Memory B cell (primary cell): ENCODE results near the gene NAA35.

Source experiments
- ATAC-seq: fragments of 150-1000 bp; cut with Tn5 transposase; 2 replicates; pipeline ENCODE4 v1.10.0; 2021; ENCODE audit warnings: low read depth, mild to moderate bottlenecking, moderate library complexity
- DNase-seq, 2 donors: peaks; one replicate each; pipeline ENCODE4 v3.0.0; 2022; ENCODE audit warnings: low spot score in 2 of 2
- H3K27ac Mint-ChIP-seq: one replicate; pipeline ENCODE4 v1.8.0; 2022; ENCODE audit warnings: mild to moderate bottlenecking, moderate library complexity, mixed read lengths
- H3K27me3 Mint-ChIP-seq: one replicate; pipeline ENCODE4 v1.8.0; 2022; ENCODE audit warnings: mixed read lengths
- H3K36me3 Mint-ChIP-seq: one replicate; pipeline ENCODE4 v1.8.0; 2022; ENCODE audit warnings: mild to moderate bottlenecking, mixed read lengths
- H3K4me1 Mint-ChIP-seq: one replicate; pipeline ENCODE4 v1.8.0; 2022; ENCODE audit warnings: mixed read lengths
- H3K4me3 Mint-ChIP-seq: one replicate; pipeline ENCODE4 v1.8.0; 2022; ENCODE audit warnings: mild to moderate bottlenecking, moderate library complexity, mixed read lengths
- H3K9me3 Mint-ChIP-seq: one replicate; pipeline ENCODE4 v1.8.0; 2022; ENCODE audit warnings: mixed read lengths

Gene NAA35

DNA sequence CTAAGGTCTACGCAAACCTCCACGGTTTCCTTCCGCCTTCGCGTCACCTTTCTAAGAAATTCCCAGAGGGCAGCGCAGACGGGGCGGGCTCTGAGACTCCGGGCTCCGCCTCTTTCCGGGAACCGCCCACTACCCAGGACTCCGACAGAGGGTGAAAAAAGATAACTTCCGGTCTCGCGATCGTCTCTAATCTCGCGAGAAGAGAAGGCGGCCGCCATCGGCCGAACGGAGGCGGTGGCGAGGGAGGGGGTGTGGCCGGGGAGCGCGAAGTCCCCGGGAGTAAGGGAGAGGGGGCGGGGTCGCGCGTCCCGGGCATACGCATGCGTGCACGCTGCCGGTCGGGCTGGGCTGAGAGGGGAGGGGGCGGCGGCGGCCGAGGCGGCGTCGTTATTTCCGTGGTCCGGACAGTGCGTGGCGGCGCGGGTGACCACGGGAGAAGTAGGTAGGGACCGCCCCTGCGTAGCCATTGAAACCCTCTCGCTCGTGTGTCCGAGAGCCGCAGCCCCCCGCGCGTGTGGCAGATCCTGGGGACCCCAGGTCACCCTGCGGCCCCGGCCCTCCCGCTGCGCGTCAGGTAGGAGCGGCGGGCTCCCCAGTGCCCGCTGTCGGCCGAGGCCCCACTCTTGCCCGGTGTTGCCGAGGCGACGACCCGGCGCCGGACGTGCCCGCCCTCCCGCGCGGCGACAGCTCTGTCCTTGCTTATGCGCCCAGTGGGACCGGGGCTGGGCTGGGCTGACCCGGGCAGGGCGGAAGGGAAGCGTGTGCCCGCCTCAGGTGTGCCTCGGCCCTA is at the start of gene NAA35:
Gene NAA35, plus strand, starts transcription at position 315 of the 790 bp plus-strand sequence. CDS start 1,014 bp downstream, outside the sequence.
- no peaks in the 10 kb centered on the region for H3K9me3 Mint-ChIP-seq
- DNase-seq: peak; percentile 97 to 100
- peak within 1 kb of the TSS; percentile 88 for H3K4me3 Mint-ChIP-seq
- H3K27ac Mint-ChIP-seq: no peak within 1 kb of the TSS
- no peaks in the 10 kb centered on the region for H3K27me3 Mint-ChIP-seq
- no peaks in the 10 kb centered on the region for H3K36me3 Mint-ChIP-seq
- H3K4me1 Mint-ChIP-seq: peaks cover 13% of the 10 kb centered on the region
- peak; percentile 88 for ATAC-seq

DNA sequence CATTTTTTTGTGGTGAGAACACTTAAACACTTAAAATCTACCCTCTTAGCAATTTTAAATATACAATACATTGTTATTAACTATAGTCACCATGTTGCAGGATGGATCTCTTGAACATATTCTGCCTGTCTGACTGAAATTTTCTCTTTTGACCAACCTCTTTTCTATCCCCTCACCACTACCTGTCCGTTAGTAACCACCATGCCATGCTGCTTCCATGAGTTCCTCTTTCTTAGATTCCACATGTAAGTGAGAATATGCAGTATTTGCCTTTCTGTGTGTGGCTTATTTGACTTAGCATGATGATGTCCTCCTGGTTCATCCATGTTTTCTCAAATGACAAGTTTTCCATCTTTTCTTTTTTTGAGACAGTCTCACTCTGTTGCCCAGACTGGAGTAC is 48.5 kb upstream of the NAA35 start:
- ATAC-seq: no peak
- H3K27ac Mint-ChIP-seq: no peak overlapping the region
- DNase-seq: no peak
- peaks cover 2% of the 10 kb centered on the region for H3K4me1 Mint-ChIP-seq
- no peak overlapping the region for H3K4me3 Mint-ChIP-seq
- H3K27me3 Mint-ChIP-seq: peaks cover 1% of the 10 kb centered on the region
- peaks cover 11% of the 10 kb centered on the region for H3K36me3 Mint-ChIP-seq
- H3K9me3 Mint-ChIP-seq: peaks cover 4% of the 10 kb centered on the region

DNA sequence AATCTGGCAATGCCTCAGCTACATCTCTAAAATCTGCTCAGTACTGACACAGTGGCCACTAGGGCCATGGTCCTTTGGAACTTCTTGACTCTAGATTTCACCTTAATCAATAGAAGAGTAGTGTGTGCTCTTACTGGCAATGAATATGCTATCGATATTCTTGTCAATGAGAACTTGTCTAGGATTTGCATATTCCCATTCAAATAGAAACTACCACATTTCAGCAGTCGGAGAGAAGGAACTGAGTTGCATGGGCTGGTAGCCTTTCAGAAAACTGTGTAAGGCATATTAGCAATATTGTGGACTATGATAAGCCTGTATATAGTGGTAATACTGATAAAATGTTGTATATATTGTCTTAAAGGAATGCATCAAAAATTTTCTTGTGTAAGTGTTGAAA is 45.3 kb upstream of the NAA35 start:
- Mint-ChIP-seq H3K4me1 (peaks cover 5% of the 10 kb centered on the region), H3K27ac (no peak overlapping the region), H3K9me3 (peaks cover 4% of the 10 kb centered on the region), H3K36me3 (peaks cover 15% of the 10 kb centered on the region), H3K27me3 (peaks cover 3% of the 10 kb centered on the region), H3K4me3 (no peak overlapping the region)
- DNase-seq: no peak
- ATAC-seq: no peak

DNA sequence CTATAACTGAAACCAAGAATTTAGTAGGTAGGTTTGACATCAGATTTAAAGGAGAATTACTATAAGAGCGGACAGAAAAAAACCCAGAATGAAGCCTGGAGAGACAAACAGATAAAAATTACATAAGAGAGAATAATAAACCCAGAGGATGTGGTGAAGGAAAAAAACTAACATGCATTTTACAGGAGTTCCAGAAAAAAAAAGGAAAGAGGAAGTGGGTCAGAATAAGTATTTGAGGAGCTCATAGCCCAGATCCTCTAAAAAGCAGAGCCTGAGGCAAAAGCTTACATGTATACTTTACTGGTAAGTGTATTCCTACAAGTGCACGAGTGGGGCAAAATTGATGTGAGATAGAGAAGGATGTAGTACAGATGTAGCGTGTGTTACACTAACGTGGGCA is 43.1 kb upstream of the NAA35 start:
- DNase-seq (no peak), ATAC-seq (no peak)
- H3K27me3 Mint-ChIP-seq: peaks cover 3% of the 10 kb centered on the region
- H3K27ac Mint-ChIP-seq: no peak overlapping the region
- peaks cover 5% of the 10 kb centered on the region for H3K4me1 Mint-ChIP-seq
- H3K9me3 Mint-ChIP-seq: no peaks in the 10 kb centered on the region
- H3K36me3 Mint-ChIP-seq: peaks cover 10% of the 10 kb centered on the region
- H3K4me3 Mint-ChIP-seq: no peak overlapping the region

DNA sequence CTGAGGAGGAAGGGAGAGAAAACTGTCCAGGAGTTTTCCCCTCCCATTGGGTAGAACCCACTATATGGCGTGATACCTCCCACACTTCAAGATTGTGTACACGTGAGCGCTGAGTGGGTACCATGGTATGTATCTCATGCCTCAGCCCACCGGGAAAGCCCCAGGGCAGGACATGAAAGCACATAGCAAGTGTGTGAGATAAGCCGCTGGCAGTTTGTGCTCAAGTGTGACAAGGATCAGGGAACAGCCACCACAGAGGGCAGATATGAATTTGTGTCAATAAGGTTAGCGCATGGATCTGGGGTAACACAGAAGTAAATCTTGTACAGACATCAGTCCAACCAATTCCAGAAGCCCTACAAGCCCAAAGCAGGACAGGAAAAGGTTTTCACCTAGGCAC is 42.6 kb upstream of the NAA35 start:
- peaks cover 10% of the 10 kb centered on the region for H3K36me3 Mint-ChIP-seq
- H3K4me3 Mint-ChIP-seq: no peak overlapping the region
- no peak overlapping the region for H3K27ac Mint-ChIP-seq
- H3K4me1 Mint-ChIP-seq: peaks cover 5% of the 10 kb centered on the region
- H3K27me3 Mint-ChIP-seq: peaks cover 3% of the 10 kb centered on the region
- ATAC-seq (no peak), DNase-seq (no peak)
- no peaks in the 10 kb centered on the region for H3K9me3 Mint-ChIP-seq

DNA sequence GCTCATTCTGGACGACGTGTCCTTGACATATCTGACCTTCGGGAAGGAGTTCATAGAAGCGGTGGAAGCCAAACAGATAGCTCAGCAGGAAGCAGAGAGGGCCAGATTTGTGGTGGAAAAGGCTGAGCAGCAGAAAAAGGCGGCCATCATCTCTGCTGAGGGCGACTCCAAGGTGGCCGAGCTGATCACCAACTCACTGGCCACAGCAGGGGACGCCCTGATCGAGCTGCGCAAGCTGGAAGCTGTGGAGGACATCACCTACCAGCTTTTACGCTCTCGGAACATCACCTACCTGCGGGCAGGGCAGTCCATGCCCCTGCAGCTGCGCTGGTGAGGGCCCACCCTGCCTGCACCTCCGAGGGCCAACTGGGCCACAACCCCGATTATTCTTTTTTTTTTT is 41.6 kb upstream of the NAA35 start:
- Mint-ChIP-seq H3K4me1 (peaks cover 5% of the 10 kb centered on the region), H3K9me3 (no peaks in the 10 kb centered on the region), H3K4me3 (no peak overlapping the region), H3K27me3 (peaks cover 3% of the 10 kb centered on the region), H3K27ac (no peak overlapping the region), H3K36me3 (peaks cover 7% of the 10 kb centered on the region)
- ATAC-seq (no peak), DNase-seq (no peak)

DNA sequence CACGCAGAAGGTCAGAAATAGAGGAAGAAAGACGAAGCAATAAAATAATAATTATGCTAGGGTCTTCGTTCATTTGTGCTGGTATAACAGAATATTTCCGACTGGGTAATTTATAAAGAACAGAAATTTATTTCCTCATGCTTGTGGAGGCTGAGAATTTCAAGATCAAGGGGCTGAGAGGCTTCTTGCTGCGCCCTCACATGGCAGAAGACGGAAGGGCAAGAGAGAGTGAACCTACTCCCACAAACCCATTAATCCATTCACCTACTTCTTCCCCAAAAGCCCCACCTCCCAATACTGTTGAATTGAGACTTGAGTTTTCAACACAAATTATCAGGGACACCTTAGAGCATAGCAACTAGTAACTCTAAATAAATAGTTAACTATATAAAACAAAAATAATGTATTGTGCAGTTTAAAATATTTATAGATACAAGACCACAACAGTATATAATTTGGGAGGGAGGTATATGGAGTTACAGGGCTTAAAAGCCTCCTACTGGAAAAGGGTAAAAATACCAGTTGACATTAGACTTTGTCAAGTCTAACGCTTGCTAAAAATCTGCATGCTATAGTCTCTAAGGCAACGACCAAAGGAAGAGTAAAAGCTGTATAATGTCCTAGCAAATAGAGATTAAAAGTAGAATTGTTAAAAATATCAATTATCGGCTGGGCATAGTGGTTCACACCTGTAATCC is 40.3 kb upstream of the NAA35 start:
- Mint-ChIP-seq H3K4me1 (peaks cover 4% of the 10 kb centered on the region), H3K4me3 (no peak overlapping the region), H3K27me3 (peaks cover 2% of the 10 kb centered on the region), H3K27ac (no peak overlapping the region), H3K36me3 (peaks cover 7% of the 10 kb centered on the region), H3K9me3 (no peaks in the 10 kb centered on the region)
- DNase-seq: no peak
- ATAC-seq: no peak

DNA sequence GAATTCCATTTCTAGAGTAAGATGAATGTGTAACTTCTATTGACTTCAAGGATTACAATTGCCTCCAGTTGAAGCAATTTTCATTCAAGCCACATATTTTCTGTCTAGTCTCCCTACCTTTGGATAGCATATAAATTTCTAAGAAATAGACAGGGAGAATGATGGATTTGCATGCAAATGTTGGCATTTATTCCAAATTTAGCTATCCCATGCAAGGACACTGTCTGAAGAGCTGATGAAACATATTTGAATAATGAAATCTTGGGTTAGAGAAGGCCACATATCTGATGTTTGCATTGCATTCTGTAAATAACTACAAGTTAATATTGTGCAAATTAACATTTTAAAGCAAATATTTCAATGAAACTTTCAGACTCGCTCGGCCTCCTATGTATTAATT is 36.0 kb upstream of the NAA35 start:
- no peaks in the 10 kb centered on the region for H3K9me3 Mint-ChIP-seq
- DNase-seq: no peak
- no peak for ATAC-seq
- H3K27ac Mint-ChIP-seq: no peak overlapping the region
- H3K4me3 Mint-ChIP-seq: no peak overlapping the region
- peaks cover 2% of the 10 kb centered on the region for H3K36me3 Mint-ChIP-seq
- H3K4me1 Mint-ChIP-seq: no peaks in the 10 kb centered on the region
- H3K27me3 Mint-ChIP-seq: no peaks in the 10 kb centered on the region

DNA sequence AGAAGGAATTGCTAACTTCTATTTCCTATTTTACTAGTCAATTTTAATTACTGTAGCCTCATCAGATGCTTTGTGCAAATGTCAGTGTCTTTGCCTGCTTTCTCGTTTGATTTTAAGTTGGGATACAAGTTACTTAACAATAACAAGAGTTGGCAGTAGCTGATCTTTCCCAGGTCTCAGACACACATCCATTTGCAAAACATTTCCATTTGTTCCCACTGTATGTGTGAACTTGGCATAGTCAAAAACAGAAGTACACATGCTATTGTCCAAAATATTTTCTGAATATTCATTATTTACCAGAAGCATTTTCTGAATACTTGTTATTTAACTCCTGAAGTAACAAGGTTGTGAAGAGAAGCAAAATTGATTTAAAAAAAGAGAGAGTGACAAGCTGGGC is 35.0 kb upstream of the NAA35 start:
- ATAC-seq (no peak), DNase-seq (no peak)
- H3K27ac Mint-ChIP-seq: no peak overlapping the region
- H3K4me3 Mint-ChIP-seq: no peak overlapping the region
- no peaks in the 10 kb centered on the region for H3K9me3 Mint-ChIP-seq
- H3K4me1 Mint-ChIP-seq: no peaks in the 10 kb centered on the region
- peaks cover 2% of the 10 kb centered on the region for H3K36me3 Mint-ChIP-seq
- H3K27me3 Mint-ChIP-seq: peaks cover 3% of the 10 kb centered on the region

DNA sequence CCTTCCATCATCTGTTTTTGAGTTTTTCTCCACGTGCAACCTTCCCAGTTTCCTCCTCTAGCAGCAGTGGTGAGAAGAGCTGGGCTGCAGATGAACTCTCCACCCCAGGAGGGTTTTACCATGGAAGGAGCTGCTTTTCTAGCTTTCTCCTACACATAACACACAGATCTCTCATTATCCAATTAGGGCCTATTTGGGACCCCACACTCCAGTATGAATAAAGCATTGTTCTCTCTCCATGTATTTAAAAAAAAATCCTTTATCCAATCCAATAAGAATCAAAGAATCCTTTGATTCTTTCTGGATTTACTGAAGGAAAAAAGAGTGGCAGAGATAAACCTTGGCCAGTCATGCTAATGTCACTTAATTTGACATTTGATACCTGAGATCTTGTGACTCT is 31.6 kb upstream of the NAA35 start:
- peaks cover 3% of the 10 kb centered on the region for H3K4me1 Mint-ChIP-seq
- H3K36me3 Mint-ChIP-seq: peaks cover 2% of the 10 kb centered on the region
- H3K9me3 Mint-ChIP-seq: no peaks in the 10 kb centered on the region
- no peak for ATAC-seq
- no peak overlapping the region for H3K27ac Mint-ChIP-seq
- no peak overlapping the region for H3K4me3 Mint-ChIP-seq
- H3K27me3 Mint-ChIP-seq: peaks cover 3% of the 10 kb centered on the region
- DNase-seq: no peak

DNA sequence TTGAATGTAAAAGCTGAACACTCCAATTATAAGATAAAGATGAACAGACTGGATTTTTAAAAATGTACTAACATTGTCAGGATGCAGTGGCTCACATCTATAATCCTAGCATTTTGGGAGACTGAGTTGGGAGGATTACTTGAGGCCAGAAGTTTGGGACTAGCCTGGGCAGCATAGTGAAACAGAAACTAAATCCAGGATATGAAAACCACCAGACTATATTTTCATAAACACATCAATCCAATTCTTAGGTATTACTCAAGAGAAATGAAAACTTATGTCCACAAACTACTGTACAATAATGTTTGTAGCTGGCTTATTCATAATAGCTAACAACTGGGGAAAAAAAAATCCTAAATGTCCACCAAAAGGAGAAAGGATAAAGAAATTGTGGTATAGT is 26.8 kb upstream of the NAA35 start:
- Mint-ChIP-seq H3K27ac (no peak overlapping the region), H3K36me3 (peaks cover 2% of the 10 kb centered on the region), H3K4me1 (peaks cover 3% of the 10 kb centered on the region), H3K4me3 (no peak overlapping the region), H3K27me3 (peaks cover 3% of the 10 kb centered on the region), H3K9me3 (no peaks in the 10 kb centered on the region)
- DNase-seq (no peak), ATAC-seq (no peak)

DNA sequence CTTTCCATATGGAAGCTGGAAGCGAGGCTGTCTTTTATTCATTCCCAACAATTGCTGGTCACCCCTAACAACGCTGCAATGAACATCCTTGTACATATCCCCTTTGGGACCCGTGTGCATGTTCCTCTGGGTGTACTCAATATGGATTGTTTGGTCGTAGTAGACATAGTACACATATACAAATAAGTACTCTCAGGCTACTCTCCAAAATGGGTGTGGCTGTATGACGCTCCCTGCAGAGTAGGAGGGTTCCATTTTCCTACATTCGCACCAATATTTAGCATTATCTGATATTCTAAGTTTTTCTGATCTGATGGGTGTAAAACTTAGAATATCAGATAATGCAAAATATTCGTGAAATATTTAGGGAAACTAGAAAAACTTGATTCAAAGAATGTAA is 23.2 kb upstream of the NAA35 start:
- DNase-seq (no peak), ATAC-seq (no peak)
- H3K4me1 Mint-ChIP-seq: peaks cover 3% of the 10 kb centered on the region
- no peak overlapping the region for H3K4me3 Mint-ChIP-seq
- no peak overlapping the region for H3K27ac Mint-ChIP-seq
- H3K36me3 Mint-ChIP-seq: no peaks in the 10 kb centered on the region
- H3K9me3 Mint-ChIP-seq: no peaks in the 10 kb centered on the region
- H3K27me3 Mint-ChIP-seq: no peaks in the 10 kb centered on the region

DNA sequence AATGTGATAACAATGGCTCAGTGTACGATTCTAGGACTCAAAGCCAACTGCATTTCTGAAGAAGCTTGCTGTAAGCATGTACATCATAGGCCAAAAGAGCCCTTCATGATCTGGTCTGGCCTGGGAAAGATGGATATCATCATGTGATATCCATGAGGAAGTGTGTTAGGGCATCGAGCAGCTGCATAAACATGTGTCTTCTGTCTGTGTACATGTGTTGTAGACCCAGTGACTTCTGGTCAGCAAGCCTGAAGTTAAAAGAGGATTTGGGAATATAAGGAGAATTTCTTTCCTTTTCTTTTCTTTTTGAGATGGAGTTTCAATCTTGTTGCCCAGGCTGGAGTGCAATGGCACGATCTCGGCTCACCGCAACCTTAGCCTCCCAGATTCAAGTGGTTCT is 15.5 kb upstream of the NAA35 start:
- peaks cover 14% of the 10 kb centered on the region for H3K27me3 Mint-ChIP-seq
- H3K4me3 Mint-ChIP-seq: no peak overlapping the region
- ATAC-seq (no peak), DNase-seq (no peak)
- no peaks in the 10 kb centered on the region for H3K9me3 Mint-ChIP-seq
- no peaks in the 10 kb centered on the region for H3K4me1 Mint-ChIP-seq
- no peak overlapping the region for H3K27ac Mint-ChIP-seq
- no peaks in the 10 kb centered on the region for H3K36me3 Mint-ChIP-seq

DNA sequence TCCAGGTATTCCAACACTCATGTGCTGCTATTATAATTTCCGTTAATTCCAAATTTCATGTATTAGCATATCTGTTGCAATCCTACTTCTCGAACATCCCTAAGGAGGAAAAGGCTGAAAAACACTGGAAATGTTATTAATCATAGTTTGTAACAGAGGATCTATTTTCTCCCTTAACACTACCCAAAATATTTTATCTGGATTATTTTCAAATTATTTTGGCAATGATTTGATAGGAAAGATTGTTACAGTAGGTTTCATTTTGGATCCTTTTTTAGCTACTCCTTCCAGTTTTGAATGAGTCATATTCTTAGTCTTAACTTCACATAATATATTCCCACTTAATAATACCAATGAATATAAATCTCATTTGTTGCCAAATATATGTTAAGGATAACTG is 13.9 kb upstream of the NAA35 start:
- no peak for ATAC-seq
- Mint-ChIP-seq H3K4me3 (no peak overlapping the region), H3K27me3 (peaks cover 14% of the 10 kb centered on the region), H3K36me3 (no peaks in the 10 kb centered on the region), H3K9me3 (no peaks in the 10 kb centered on the region), H3K27ac (no peak overlapping the region), H3K4me1 (no peaks in the 10 kb centered on the region)
- DNase-seq: no peak

DNA sequence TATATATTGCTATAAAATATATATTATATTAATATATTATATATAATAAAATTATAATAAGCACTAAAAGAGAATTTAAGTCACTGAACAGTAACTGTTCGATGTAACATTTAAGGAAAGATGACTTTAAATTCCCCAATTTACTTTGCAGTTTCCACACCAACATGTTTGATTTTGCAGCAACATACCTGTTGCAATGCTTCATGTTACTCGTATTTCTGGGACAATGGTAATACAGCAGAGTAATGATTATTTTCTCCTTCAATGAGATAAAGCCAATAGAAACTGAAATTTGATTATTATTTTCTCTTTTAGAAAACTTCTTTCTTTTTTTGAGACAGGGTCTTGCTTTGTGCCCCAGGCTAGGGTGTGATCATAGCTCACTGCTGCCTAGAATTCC is 9.5 kb upstream of the NAA35 start:
- no peaks in the 10 kb centered on the region for H3K9me3 Mint-ChIP-seq
- no peaks in the 10 kb centered on the region for H3K36me3 Mint-ChIP-seq
- H3K4me3 Mint-ChIP-seq: no peak overlapping the region
- H3K27me3 Mint-ChIP-seq: peaks cover 14% of the 10 kb centered on the region
- H3K4me1 Mint-ChIP-seq: no peaks in the 10 kb centered on the region
- no peak for ATAC-seq
- H3K27ac Mint-ChIP-seq: no peak overlapping the region
- DNase-seq: no peak
